Measurements from ENCODE around the gene USP2. TPM values are rescaled to one million over a fixed set of nuclear protein-coding genes. Genes with fewer than 3 reads are reported as not detected.

Gene USP2
- total RNA-seq, 1 donor from 2014 or later: 6.7 TPM

GRCh38 chr11:119361056-119361787 lies 20.3 kb downstream of the USP2 start:
- Histone ChIP-seq H4K20me1 (ENCODE audit: insufficient read depth, low read length) (no peaks in the 10 kb centered on the region), H3K27me3 (ENCODE audit: insufficient read depth, low read length) (peaks cover 4% of the 10 kb centered on the region), H3K9ac (ENCODE audit: low read length) (peak overlapping the region; percentile 45), H3K9me3 (ENCODE audit: insufficient read depth, low read depth, low read length) (no peaks in the 10 kb centered on the region), H3K4me3 (ENCODE audit: insufficient read depth, low read depth, low read length) (no peak overlapping the region), H2AFZ (ENCODE audit: low read depth, low read length) (no peak overlapping the region), H3K79me2 (ENCODE audit: insufficient read depth, low read length) (no peaks in the 10 kb centered on the region), H3K36me3 (ENCODE audit: insufficient read depth, low read length) (no peaks in the 10 kb centered on the region), H3K4me1 (ENCODE audit: insufficient read depth, low read length) (peaks cover 18% of the 10 kb centered on the region), H3K4me2 (ENCODE audit: low read length) (peak overlapping the region; percentile 78), H3K27ac (ENCODE audit: low read depth, low read length) (peak overlapping the region; percentile 35)
- no peak for TF ChIP-seq EZH2 (IDR thresholded peaks at IDR 0.05; ENCODE audit: insufficient read depth, low read length)
- Mint-ChIP-seq H3K27me3 (ENCODE audit: low read depth, unreplicated experiment) (peaks cover 8% of the 10 kb centered on the region), H3K36me3 (ENCODE audit: low read depth, unreplicated experiment) (peaks cover 14% of the 10 kb centered on the region), H3K4me1 (ENCODE audit: low read depth, unreplicated experiment) (peaks cover 30% of the 10 kb centered on the region), H3K27ac (ENCODE audit: unreplicated experiment) (peak overlapping the region; percentile 93), H3K9me3 (ENCODE audit: unreplicated experiment) (no peaks in the 10 kb centered on the region), H3K4me3 (ENCODE audit: unreplicated experiment) (peak overlapping the region; percentile 27)
- DNase-seq (ENCODE audit: low read depth) (peak; percentile 73), FAIRE-seq (peak; percentile 23)

GRCh38 chr11:119359365-119360214 lies 21.9 kb downstream of the USP2 start:
- Histone ChIP-seq H3K27me3 (ENCODE audit: insufficient read depth, low read length) (no peaks in the 10 kb centered on the region), H3K9ac (ENCODE audit: low read length) (no peak overlapping the region), H3K9me3 (ENCODE audit: insufficient read depth, low read depth, low read length) (no peaks in the 10 kb centered on the region), H3K4me1 (ENCODE audit: insufficient read depth, low read length) (peaks cover 18% of the 10 kb centered on the region), H3K4me3 (ENCODE audit: insufficient read depth, low read depth, low read length) (no peak overlapping the region), H4K20me1 (ENCODE audit: insufficient read depth, low read length) (no peaks in the 10 kb centered on the region), H3K36me3 (ENCODE audit: insufficient read depth, low read length) (no peaks in the 10 kb centered on the region), H3K79me2 (ENCODE audit: insufficient read depth, low read length) (no peaks in the 10 kb centered on the region), H3K27ac (ENCODE audit: low read depth, low read length) (no peak overlapping the region), H3K4me2 (ENCODE audit: low read length) (no peak overlapping the region), H2AFZ (ENCODE audit: low read depth, low read length) (no peak overlapping the region)
- no peak overlapping the region for H3K4me3 Mint-ChIP-seq (ENCODE audit: unreplicated experiment)
- H3K4me1 Mint-ChIP-seq (ENCODE audit: low read depth, unreplicated experiment): peaks cover 20% of the 10 kb centered on the region
- no peak for FAIRE-seq
- H3K27ac Mint-ChIP-seq (ENCODE audit: unreplicated experiment): no peak overlapping the region
- peaks cover 10% of the 10 kb centered on the region for H3K27me3 Mint-ChIP-seq (ENCODE audit: low read depth, unreplicated experiment)
- peaks cover 14% of the 10 kb centered on the region for H3K36me3 Mint-ChIP-seq (ENCODE audit: low read depth, unreplicated experiment)
- no peak for TF ChIP-seq EZH2 (IDR thresholded peaks at IDR 0.05; ENCODE audit: insufficient read depth, low read length)
- no peak for TF ChIP-seq CTCF (IDR thresholded peaks at IDR 0.05; ENCODE audit: insufficient read depth, low read depth, low read length)
- H3K9me3 Mint-ChIP-seq (ENCODE audit: unreplicated experiment): no peaks in the 10 kb centered on the region
- DNase-seq (ENCODE audit: low read depth): no peak

GRCh38 chr11:119357074-119357473 lies 24.4 kb downstream of the USP2 start:
- FAIRE-seq (no peak), DNase-seq (ENCODE audit: low read depth) (no peak)
- no peaks in the 10 kb centered on the region for H3K9me3 ChIP-seq (ENCODE audit: insufficient read depth, low read depth, low read length)
- H3K4me3 ChIP-seq (ENCODE audit: insufficient read depth, low read depth, low read length): peak overlapping the region; percentile 69
- no peaks in the 10 kb centered on the region for H3K27me3 ChIP-seq (ENCODE audit: insufficient read depth, low read length)
- peak overlapping the region; percentile 75 for H3K9ac ChIP-seq (ENCODE audit: low read length)
- H3K36me3 ChIP-seq (ENCODE audit: insufficient read depth, low read length): no peaks in the 10 kb centered on the region
- H3K27me3 Mint-ChIP-seq (ENCODE audit: low read depth, unreplicated experiment): peaks cover 17% of the 10 kb centered on the region
- no peaks in the 10 kb centered on the region for H3K79me2 ChIP-seq (ENCODE audit: insufficient read depth, low read length)
- peaks cover 15% of the 10 kb centered on the region for H3K4me1 ChIP-seq (ENCODE audit: insufficient read depth, low read length)
- H3K4me3 Mint-ChIP-seq (ENCODE audit: unreplicated experiment): peak overlapping the region; percentile 29
- H4K20me1 ChIP-seq (ENCODE audit: insufficient read depth, low read length): no peaks in the 10 kb centered on the region
- H3K36me3 Mint-ChIP-seq (ENCODE audit: low read depth, unreplicated experiment): peaks cover 14% of the 10 kb centered on the region
- H3K9me3 Mint-ChIP-seq (ENCODE audit: unreplicated experiment): no peaks in the 10 kb centered on the region
- H3K4me1 Mint-ChIP-seq (ENCODE audit: low read depth, unreplicated experiment): peaks cover 13% of the 10 kb centered on the region
- TF ChIP-seq EZH2 (IDR thresholded peaks at IDR 0.05; ENCODE audit: insufficient read depth, low read length): no peak
- no peak for TF ChIP-seq CTCF (IDR thresholded peaks at IDR 0.05; ENCODE audit: insufficient read depth, low read depth, low read length)
- no peak overlapping the region for H3K27ac Mint-ChIP-seq (ENCODE audit: unreplicated experiment)
- H3K4me2 ChIP-seq (ENCODE audit: low read length): peak overlapping the region; percentile 99
- peak overlapping the region; percentile 99 for H2AFZ ChIP-seq (ENCODE audit: low read depth, low read length)
- no peak overlapping the region for H3K27ac ChIP-seq (ENCODE audit: low read depth, low read length)
